ENCODE data around the gene C16orf90. TPM values are rescaled to one million over a fixed set of nuclear protein-coding genes. Genes with fewer than 3 reads are reported as not detected.
"Not testable (repeated sequence)": the region's sequence is repeated elsewhere in the genome, so short reads cannot be mapped to it uniquely, and the experiment has no call there.

The C16orf90 gene
- total and polyA plus RNA-seq, 5 donors from 2014 or later: not detected

DNA sequence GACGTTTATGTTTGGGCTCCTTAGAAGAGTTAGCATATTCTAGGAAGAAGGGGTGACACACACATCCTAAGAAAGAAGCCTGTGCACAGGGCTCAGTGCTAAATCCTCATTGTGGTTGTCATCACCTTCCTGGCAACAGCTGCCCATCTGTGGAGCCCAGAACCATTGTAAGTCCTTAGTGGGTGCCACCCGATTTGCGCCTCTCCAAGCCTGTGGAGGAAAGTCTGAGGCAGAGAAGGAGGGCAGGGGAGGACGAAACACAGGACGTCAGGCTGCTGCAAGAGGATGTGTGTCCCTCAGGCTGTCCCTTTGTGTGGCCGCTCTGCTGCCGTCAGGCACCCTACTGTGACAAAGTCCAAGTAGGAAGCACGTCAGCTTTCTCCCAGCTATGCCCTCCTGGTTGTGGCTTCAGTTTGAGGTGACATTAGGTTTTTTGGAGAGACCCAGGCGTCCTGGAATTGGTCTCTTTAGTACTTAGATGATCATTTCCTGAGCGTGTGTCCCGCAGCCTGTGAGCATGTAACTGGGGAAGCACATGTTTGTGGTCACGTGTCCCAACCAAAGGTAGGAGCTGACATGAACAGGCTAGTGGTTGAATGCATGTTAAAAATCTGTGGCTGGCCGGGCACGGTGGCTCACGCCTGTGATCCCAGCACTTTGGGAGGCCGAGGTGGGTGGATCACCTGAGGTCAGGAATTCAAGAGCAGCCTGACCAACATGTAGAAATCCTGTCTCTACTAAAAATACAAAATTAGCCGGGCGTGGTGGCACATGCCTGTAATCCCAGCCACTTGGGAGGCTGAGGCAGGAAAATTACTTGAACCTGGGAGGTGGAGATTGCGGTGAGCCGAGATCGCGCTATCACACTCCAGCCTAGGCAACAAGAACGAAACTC lies 16.2 kb upstream of the C16orf90 start:
- peaks cover 11 to 45% (median 27%) of the 10 kb centered on the region in 4 donors for H3K4me1 Mint-ChIP-seq
- Histone ChIP-seq H3K4me1 (ENCODE audit: control insufficient read depth, insufficient read depth, low read length, poor library complexity, severe bottlenecking) (peaks cover 24% of the 10 kb centered on the region), H3K4me3 (ENCODE audit: low read depth, low read length) (no peak overlapping the region), H3K36me3 (ENCODE audit: control insufficient read depth, insufficient read depth, low read length) (peaks cover 38% of the 10 kb centered on the region), H3K9me3 (ENCODE audit: control insufficient read depth in 2 of 2, low read length in 2 of 2) (no peaks in the 10 kb centered on the region), H3K27ac (ENCODE audit: insufficient read depth, low read length, poor library complexity, severe bottlenecking) (peak overlapping the region; percentile 19), H3K27me3 (ENCODE audit: control insufficient read depth, insufficient read depth, low read length) (no peaks in the 10 kb centered on the region)
- H3K27me3 Mint-ChIP-seq: no peaks in the 10 kb centered on the region
- no peaks in the 10 kb centered on the region for H3K9me3 Mint-ChIP-seq
- peak overlapping the region; percentile 83 to 93 (median 92) for H3K27ac Mint-ChIP-seq
- peaks cover 43% of the 10 kb centered on the region for H3K36me3 Mint-ChIP-seq
- no peak overlapping the region for H3K4me3 Mint-ChIP-seq
- ATAC-seq (ENCODE audit: low read depth in 2 of 2) (no peak), DNase-seq (peak in 1 of 3 donors; percentile 43)

GRCh38 chr16:3510416-3510815 lies 15.1 kb upstream of the C16orf90 start:
- peaks cover 19 to 53% (median 29%) of the 10 kb centered on the region in 4 donors for H3K4me1 Mint-ChIP-seq
- ATAC-seq (ENCODE audit: low read depth in 2 of 2) (no peak), DNase-seq (no peak)
- no peaks in the 10 kb centered on the region for H3K9me3 Mint-ChIP-seq
- Histone ChIP-seq H3K9me3 (ENCODE audit: control insufficient read depth in 2 of 2, low read length in 2 of 2) (no peaks in the 10 kb centered on the region), H3K27ac (ENCODE audit: insufficient read depth, low read length, poor library complexity, severe bottlenecking) (peak overlapping the region; percentile 55), H3K4me3 (ENCODE audit: low read depth, low read length) (no peak overlapping the region), H3K4me1 (ENCODE audit: control insufficient read depth, insufficient read depth, low read length, poor library complexity, severe bottlenecking) (peaks cover 24% of the 10 kb centered on the region), H3K27me3 (ENCODE audit: control insufficient read depth, insufficient read depth, low read length) (no peaks in the 10 kb centered on the region), H3K36me3 (ENCODE audit: control insufficient read depth, insufficient read depth, low read length) (peaks cover 31% of the 10 kb centered on the region)
- H3K36me3 Mint-ChIP-seq: peaks cover 43% of the 10 kb centered on the region
- H3K27ac Mint-ChIP-seq: peak overlapping the region; percentile 83 to 96 (median 93)
- no peak overlapping the region for H3K4me3 Mint-ChIP-seq
- H3K27me3 Mint-ChIP-seq: no peaks in the 10 kb centered on the region

GRCh38 chr16:3509470-3509928 lies 14.2 kb upstream of the C16orf90 start:
- Mint-ChIP-seq H3K36me3 (peaks cover 37% of the 10 kb centered on the region), H3K9me3 (no peaks in the 10 kb centered on the region)

GRCh38 chr16:3508736-3509135 lies 13.4 kb upstream of the C16orf90 start:
- peaks cover 25 to 65% (median 38%) of the 10 kb centered on the region in 4 donors for H3K4me1 Mint-ChIP-seq

More at GRCh38 chr16:3509470-3509928, 14.2 kb upstream of the C16orf90 start:
- H3K4me3 ChIP-seq (ENCODE audit: low read depth, low read length): no peak overlapping the region
- DNase-seq (peak; percentile 36 to 70 (median 67)), ATAC-seq (ENCODE audit: low read depth in 2 of 2) (peak; percentile 95 to 97)
- no peaks in the 10 kb centered on the region for H3K9me3 ChIP-seq (ENCODE audit: control insufficient read depth in 2 of 2, low read length in 2 of 2)
- peaks cover 26% of the 10 kb centered on the region for H3K36me3 ChIP-seq (ENCODE audit: control insufficient read depth, insufficient read depth, low read length)
- Mint-ChIP-seq H3K4me1 (peaks cover 19 to 60% (median 31%) of the 10 kb centered on the region in 4 donors), H3K4me3 (peak overlapping the region in 3 of 4 donors; percentile 31 to 48 (median 32)), H3K27ac (peak overlapping the region; percentile 30 to 96 (median 72)), H3K27me3 (no peaks in the 10 kb centered on the region)
- peaks cover 26% of the 10 kb centered on the region for H3K4me1 ChIP-seq (ENCODE audit: control insufficient read depth, insufficient read depth, low read length, poor library complexity, severe bottlenecking)
- peak overlapping the region; percentile 55 for H3K27ac ChIP-seq (ENCODE audit: insufficient read depth, low read length, poor library complexity, severe bottlenecking)
- H3K27me3 ChIP-seq (ENCODE audit: control insufficient read depth, insufficient read depth, low read length): no peaks in the 10 kb centered on the region

GRCh38 chr16:3503523-3503922 lies 8.2 kb upstream of the C16orf90 start:
- H3K4me3 Mint-ChIP-seq: peak overlapping the region; percentile 55 to 93 (median 84)
- no peaks in the 10 kb centered on the region for H3K27me3 ChIP-seq (ENCODE audit: control insufficient read depth, insufficient read depth, low read length)
- peaks cover 5% of the 10 kb centered on the region for H3K27me3 Mint-ChIP-seq
- peaks cover 16% of the 10 kb centered on the region for H3K36me3 Mint-ChIP-seq
- peaks cover 48% of the 10 kb centered on the region for H3K4me1 ChIP-seq (ENCODE audit: control insufficient read depth, insufficient read depth, low read length, poor library complexity, severe bottlenecking)
- peaks cover 28 to 72% (median 44%) of the 10 kb centered on the region in 4 donors for H3K4me1 Mint-ChIP-seq
- no peaks in the 10 kb centered on the region for H3K9me3 Mint-ChIP-seq
- peak overlapping the region; percentile 90 to 98 (median 94) for H3K27ac Mint-ChIP-seq
- peaks cover 8% of the 10 kb centered on the region for H3K36me3 ChIP-seq (ENCODE audit: control insufficient read depth, insufficient read depth, low read length)
- peak overlapping the region; percentile 64 for H3K4me3 ChIP-seq (ENCODE audit: low read depth, low read length)
- DNase-seq: peak in 2 of 3 donors; percentile 55 to 95
- peak overlapping the region; percentile 77 for H3K27ac ChIP-seq (ENCODE audit: insufficient read depth, low read length, poor library complexity, severe bottlenecking)
- no peaks in the 10 kb centered on the region for H3K9me3 ChIP-seq (ENCODE audit: control insufficient read depth in 2 of 2, low read length in 2 of 2)
- peak; percentile 71 to 73 for ATAC-seq (ENCODE audit: low read depth in 2 of 2)

More at GRCh38 chr16:3508736-3509135, 13.4 kb upstream of the C16orf90 start:
- Mint-ChIP-seq H3K36me3 (peaks cover 29% of the 10 kb centered on the region), H3K9me3 (no peaks in the 10 kb centered on the region), H3K4me3 (peak overlapping the region in 2 of 4 donors; percentile 31 to 66), H3K27me3 (no peaks in the 10 kb centered on the region), H3K27ac (peak overlapping the region; percentile 30 to 96 (median 72))
- no peaks in the 10 kb centered on the region for H3K27me3 ChIP-seq (ENCODE audit: control insufficient read depth, insufficient read depth, low read length)
- ATAC-seq (ENCODE audit: low read depth in 2 of 2) (no peak), DNase-seq (no peak)
- H3K9me3 ChIP-seq (ENCODE audit: control insufficient read depth in 2 of 2, low read length in 2 of 2): no peaks in the 10 kb centered on the region
- peaks cover 18% of the 10 kb centered on the region for H3K36me3 ChIP-seq (ENCODE audit: control insufficient read depth, insufficient read depth, low read length)
- peak overlapping the region; percentile 55 for H3K27ac ChIP-seq (ENCODE audit: insufficient read depth, low read length, poor library complexity, severe bottlenecking)
- peaks cover 34% of the 10 kb centered on the region for H3K4me1 ChIP-seq (ENCODE audit: control insufficient read depth, insufficient read depth, low read length, poor library complexity, severe bottlenecking)
- no peak overlapping the region for H3K4me3 ChIP-seq (ENCODE audit: low read depth, low read length)

- Histone ChIP-seq H3K36me3 (ENCODE audit: control insufficient read depth, insufficient read depth, low read length) (peaks cover 4% of the 10 kb centered on the region), H3K27me3 (ENCODE audit: control insufficient read depth, insufficient read depth, low read length) (no peaks in the 10 kb centered on the region), H3K4me3 (ENCODE audit: low read depth, low read length) (peak overlapping the region; percentile 57), H3K4me1 (ENCODE audit: control insufficient read depth, insufficient read depth, low read length, poor library complexity, severe bottlenecking) (peaks cover 48% of the 10 kb centered on the region), H3K27ac (ENCODE audit: insufficient read depth, low read length, poor library complexity, severe bottlenecking) (peak overlapping the region; percentile 82), H3K9me3 (ENCODE audit: control insufficient read depth in 2 of 2, low read length in 2 of 2) (no peaks in the 10 kb centered on the region)
- DNase-seq (no peak), ATAC-seq (ENCODE audit: low read depth in 2 of 2) (no peak)
- peaks cover 21 to 64% (median 38%) of the 10 kb centered on the region in 4 donors for H3K4me1 Mint-ChIP-seq
- H3K27ac Mint-ChIP-seq: peak overlapping the region in 2 of 3 donors; percentile 94 to 97
- H3K9me3 Mint-ChIP-seq: no peaks in the 10 kb centered on the region
- H3K4me3 Mint-ChIP-seq: peak overlapping the region; percentile 80 to 94 (median 88)
- peaks cover 9% of the 10 kb centered on the region for H3K36me3 Mint-ChIP-seq
- H3K27me3 Mint-ChIP-seq: peaks cover 5% of the 10 kb centered on the region
Measured at GRCh38 chr16:3501783-3502400, 6.6 kb upstream of the C16orf90 start.

- peak overlapping the region; percentile 80 to 97 (median 94) for H3K27ac Mint-ChIP-seq
- Histone ChIP-seq H3K27ac (ENCODE audit: insufficient read depth, low read length, poor library complexity, severe bottlenecking) (peak overlapping the region; percentile 82), H3K4me1 (ENCODE audit: control insufficient read depth, insufficient read depth, low read length, poor library complexity, severe bottlenecking) (peaks cover 48% of the 10 kb centered on the region), H3K4me3 (ENCODE audit: low read depth, low read length) (peak overlapping the region; percentile 70)
- not testable (repeated sequence) for H3K36me3 Mint-ChIP-seq; H3K27me3 ChIP-seq (ENCODE audit: control insufficient read depth, insufficient read depth, low read length); H3K9me3 ChIP-seq (ENCODE audit: control insufficient read depth in 2 of 2, low read length in 2 of 2); ATAC-seq (ENCODE audit: low read depth in 2 of 2); DNase-seq; H3K36me3 ChIP-seq (ENCODE audit: control insufficient read depth, insufficient read depth, low read length); H3K27me3 Mint-ChIP-seq; H3K9me3 Mint-ChIP-seq
- H3K4me3 Mint-ChIP-seq: peak overlapping the region; percentile 80 to 94 (median 88)
- peaks cover 21 to 64% (median 38%) of the 10 kb centered on the region in 4 donors for H3K4me1 Mint-ChIP-seq
Measured at GRCh38 chr16:3501412-3501761, 6.1 kb upstream of the C16orf90 start.
